ENCODE measurements around the gene DNAJB8.

GRCh38 chr3:128495435-128495970 is 28.8 kb upstream of the DNAJB8 start:
- no peak for TF ChIP-seq CTCF (IDR thresholded peaks at IDR 0.05; ENCODE audit: low read depth, low read length)
- no peak for TF ChIP-seq MAX (IDR thresholded peaks at IDR 0.05; ENCODE audit: low read depth, low read length)
- no peak for TF ChIP-seq POLR2A (IDR thresholded peaks at IDR 0.05; ENCODE audit: extremely low read depth, insufficient read length)
- TF ChIP-seq MYC (IDR thresholded peaks at IDR 0.05; ENCODE audit: low read depth, low read length) = no peak

Data from NB4 (cell line).